Cardiac muscle cell (in vitro differentiated cells and primary cell): Measurements from ENCODE around the gene TXNDC11. TPM values are rescaled to one million over a fixed set of nuclear protein-coding genes. Genes with fewer than 3 reads are reported as not detected.

Experiments used
- DNase-seq, 2 donors: peaks; one replicate each; pipeline versions ENCODE4 v3.0.0 to v3.0.0-alpha.2; 2010 to 2017; ENCODE audit warnings: low read depth in 1 of 2, low spot score in 1 of 2
- H3K27ac ChIP-seq: fragments of 200-600 bp; sonication (generic); 2 replicates; pipeline ENCODE4 v1.5.1; 2016
- H3K27me3 ChIP-seq: fragments of 200-600 bp; sonication (generic); 2 replicates; pipeline ENCODE4 v1.6.0; 2016; ENCODE audit warnings: control low read depth
- H3K36me3 ChIP-seq: fragments of 200-600 bp; sonication (generic); 2 replicates; pipeline ENCODE4 v1.5.1; 2016; ENCODE audit warnings: control low read depth
- H3K4me1 ChIP-seq: fragments of 200-600 bp; sonication (generic); 2 replicates; pipeline ENCODE4 v1.8.1; 2017; ENCODE audit warnings: low read depth, mild to moderate bottlenecking, mixed run types
- H3K4me3 ChIP-seq: fragments of 200-600 bp; sonication (generic); 2 replicates; pipeline ENCODE4 v1.5.1; 2016; ENCODE audit warnings: mild to moderate bottlenecking
- H3K9me3 ChIP-seq: fragments of 200-600 bp; sonication (generic); 2 replicates; pipeline ENCODE4 v1.5.1; 2017; ENCODE audit warnings: low read depth, mild to moderate bottlenecking, control low read depth
- polyA plus RNA-seq: library from polyadenylated mRNA; unstranded; fragments of >200 nt; fragmentation: Nextera tagmentation; extraction: Ambion mirVana; gene quantifications from 2 replicates; pipeline ENCODE4 v1.2.1, GENCODE V29; 2016
- total RNA-seq: library from RNA; depleted of rRNA; stranded (reverse); fragments of >200 nt; gene quantifications from 2 replicates; pipeline ENCODE4 v1.2.3, GENCODE V29; 2016
- TF ChIP-seq, protein P1 (sequence below): IDR thresholded peaks from 2 replicates; pipeline ENCODE4 v1.5.1; 2012; ENCODE audit warnings: low read depth, mild to moderate bottlenecking, low read length

TXNDC11 gene
- total and polyA plus RNA-seq, 2 experiments from 2014 or later, result 26.6 to 43.0 TPM

- H3K27me3 ChIP-seq, result no peaks in the 10 kb centered on the region
- no peak for DNase-seq
- TF ChIP-seq, protein P1, sequence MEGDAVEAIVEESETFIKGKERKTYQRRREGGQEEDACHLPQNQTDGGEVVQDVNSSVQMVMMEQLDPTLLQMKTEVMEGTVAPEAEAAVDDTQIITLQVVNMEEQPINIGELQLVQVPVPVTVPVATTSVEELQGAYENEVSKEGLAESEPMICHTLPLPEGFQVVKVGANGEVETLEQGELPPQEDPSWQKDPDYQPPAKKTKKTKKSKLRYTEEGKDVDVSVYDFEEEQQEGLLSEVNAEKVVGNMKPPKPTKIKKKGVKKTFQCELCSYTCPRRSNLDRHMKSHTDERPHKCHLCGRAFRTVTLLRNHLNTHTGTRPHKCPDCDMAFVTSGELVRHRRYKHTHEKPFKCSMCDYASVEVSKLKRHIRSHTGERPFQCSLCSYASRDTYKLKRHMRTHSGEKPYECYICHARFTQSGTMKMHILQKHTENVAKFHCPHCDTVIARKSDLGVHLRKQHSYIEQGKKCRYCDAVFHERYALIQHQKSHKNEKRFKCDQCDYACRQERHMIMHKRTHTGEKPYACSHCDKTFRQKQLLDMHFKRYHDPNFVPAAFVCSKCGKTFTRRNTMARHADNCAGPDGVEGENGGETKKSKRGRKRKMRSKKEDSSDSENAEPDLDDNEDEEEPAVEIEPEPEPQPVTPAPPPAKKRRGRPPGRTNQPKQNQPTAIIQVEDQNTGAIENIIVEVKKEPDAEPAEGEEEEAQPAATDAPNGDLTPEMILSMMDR, result no peak
- peaks cover 20% of the 10 kb centered on the region for H3K36me3 ChIP-seq
- no peaks in the 10 kb centered on the region for H3K9me3 ChIP-seq
- no peak overlapping the region for H3K4me3 ChIP-seq
- peaks cover 13% of the 10 kb centered on the region for H3K4me1 ChIP-seq
- H3K27ac ChIP-seq, result peak overlapping the region; percentile 77
Measured at GRCh38 chr16:11677959-11678881, 64.4 kb downstream of the TXNDC11 start.

GRCh38 chr16:11677451-11677951 is 65.2 kb downstream of the TXNDC11 start:
- TF ChIP-seq, protein P1, result no peak
- peaks cover 14% of the 10 kb centered on the region for H3K36me3 ChIP-seq
- DNase-seq, result peak in 1 of 2 donors; percentile 40
- H3K4me1 ChIP-seq, result peaks cover 13% of the 10 kb centered on the region
- H3K4me3 ChIP-seq, result no peak overlapping the region
- no peaks in the 10 kb centered on the region for H3K9me3 ChIP-seq
- no peaks in the 10 kb centered on the region for H3K27me3 ChIP-seq
- peak overlapping the region; percentile 77 for H3K27ac ChIP-seq

DNA sequence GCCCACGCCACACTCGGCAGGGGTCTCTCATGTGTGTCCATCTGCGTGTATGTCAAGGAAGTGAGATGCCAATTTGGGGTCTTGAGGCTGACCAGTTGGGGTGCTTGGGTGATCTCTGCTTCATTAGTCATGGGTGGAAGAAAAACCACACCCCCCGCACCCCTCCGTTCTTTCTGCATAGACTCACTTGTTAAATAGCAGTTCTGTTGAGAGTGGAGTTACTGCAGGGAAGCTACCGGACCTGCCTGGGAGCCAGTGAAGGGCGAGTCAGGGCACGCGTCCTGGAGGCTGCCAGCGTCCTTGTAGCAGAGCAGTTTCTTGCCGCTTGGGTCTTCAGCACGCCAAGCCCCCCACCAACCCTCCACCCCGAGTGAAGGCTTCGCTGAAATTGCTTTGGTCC is 65.9 kb downstream of the TXNDC11 start:
- Histone ChIP-seq H3K4me1 (peaks cover 13% of the 10 kb centered on the region), H3K36me3 (peaks cover 10% of the 10 kb centered on the region)

DNA sequence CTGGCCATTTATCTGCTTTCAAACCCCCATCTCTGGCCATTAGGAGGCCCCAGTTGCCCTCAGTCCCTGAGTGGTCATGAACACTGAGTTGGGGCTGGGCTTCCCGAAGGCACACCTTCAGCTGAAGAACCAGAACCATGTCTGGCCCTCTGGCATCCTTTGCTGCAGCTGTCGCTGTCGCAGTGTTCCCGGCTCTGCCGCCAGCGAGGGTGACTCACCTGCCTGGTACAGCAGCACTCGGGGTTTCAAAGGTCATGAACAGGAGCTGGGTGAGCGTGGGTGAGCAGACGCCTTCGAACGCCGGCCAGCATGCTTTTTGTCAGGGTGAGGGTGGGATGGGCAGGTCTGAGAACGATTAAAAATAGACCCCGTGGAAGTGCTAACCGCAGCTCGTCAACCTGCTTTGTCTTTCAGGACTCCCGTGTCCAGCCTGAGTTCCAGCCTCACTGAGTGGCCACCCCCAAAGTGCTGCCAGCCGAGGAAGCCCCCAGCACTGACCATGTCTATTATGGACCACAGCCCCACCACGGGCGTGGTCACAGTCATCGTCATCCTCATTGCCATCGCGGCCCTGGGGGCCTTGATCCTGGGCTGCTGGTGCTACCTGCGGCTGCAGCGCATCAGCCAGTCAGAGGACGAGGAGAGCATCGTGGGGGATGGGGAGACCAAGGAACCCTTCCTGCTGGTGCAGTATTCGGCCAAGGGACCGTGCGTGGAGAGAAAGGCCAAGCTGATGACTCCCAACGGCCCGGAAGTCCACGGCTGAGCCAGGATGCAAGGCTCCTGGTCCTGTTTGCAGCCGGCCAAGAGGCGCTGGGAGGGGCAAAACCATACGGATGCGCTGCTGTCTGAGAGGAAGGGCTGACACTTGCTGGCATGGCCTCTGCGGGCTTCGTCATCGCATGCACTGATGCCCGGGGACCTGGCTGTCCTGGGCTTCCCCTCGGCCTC is 66.8 kb downstream of the TXNDC11 start:
- Histone ChIP-seq H3K27ac (peak overlapping the region; percentile 51), H3K27me3 (no peaks in the 10 kb centered on the region), H3K9me3 (no peaks in the 10 kb centered on the region), H3K4me3 (no peak overlapping the region), H3K4me1 (peaks cover 13% of the 10 kb centered on the region), H3K36me3 (peaks cover 10% of the 10 kb centered on the region)
- TF ChIP-seq, protein P1, result no peak
- no peak for DNase-seq

More for the DNA sequence above, 65.9 kb downstream of the TXNDC11 start:
- Histone ChIP-seq H3K27ac (peak overlapping the region; percentile 77), H3K27me3 (no peaks in the 10 kb centered on the region), H3K9me3 (no peaks in the 10 kb centered on the region), H3K4me3 (no peak overlapping the region)
- DNase-seq, result no peak
- TF ChIP-seq, protein P1, result no peak
